HG02943 (cell line): Measurements from ENCODE around the gene PLXNA4.

ENCODE experiments used
- ATAC-seq: cut with Tn5 transposase; IDR thresholded peaks from one replicate; pipeline ENCODE4 v1.9.1; 2021; ENCODE audit warnings: mild to moderate bottlenecking, low read depth, moderate library complexity; ENCODE audit not compliant: unreplicated experiment

PLXNA4 gene

GRCh38 chr7:132345030-132345429 lies 231.2 kb downstream of the PLXNA4 start:
- no peak for ATAC-seq

GRCh38 chr7:132343199-132343598 lies 233.1 kb downstream of the PLXNA4 start:
- ATAC-seq = no peak

DNA sequence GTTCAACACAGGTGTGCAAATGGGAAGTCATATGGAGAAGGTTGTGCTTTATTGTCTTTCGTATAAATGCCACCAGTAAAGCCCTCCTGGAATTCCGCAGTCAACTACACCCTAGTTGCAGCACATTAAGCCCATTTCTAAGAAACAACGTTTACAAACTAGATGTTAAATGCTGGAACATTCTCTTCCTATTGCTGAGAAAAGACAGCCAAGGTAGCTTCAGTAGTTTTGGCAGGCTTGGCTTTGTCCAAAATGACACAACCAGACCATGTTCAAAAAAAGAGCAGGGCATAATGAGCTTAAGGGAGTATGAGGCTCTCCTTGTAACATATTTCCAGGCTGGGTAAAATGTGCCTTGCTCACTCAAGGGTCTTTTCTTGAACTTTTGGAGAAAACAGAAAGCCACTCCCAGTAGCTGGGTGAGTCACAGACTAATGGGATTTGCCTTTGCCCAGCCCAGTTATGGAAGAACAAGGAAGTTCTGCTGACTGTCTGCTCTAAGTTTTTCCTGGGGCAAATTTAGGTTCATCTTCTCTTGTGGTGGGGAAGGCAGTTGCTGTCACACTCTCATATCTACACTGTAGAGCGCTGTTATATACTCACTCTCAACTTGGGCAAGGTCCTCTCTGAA lies 238.7 kb downstream of the PLXNA4 start:
- ATAC-seq = no peak

GRCh38 chr7:132336797-132337196 lies 239.5 kb downstream of the PLXNA4 start:
- ATAC-seq = no peak

- ATAC-seq = no peak
These were observed 243.0 kb downstream of the PLXNA4 start for GRCh38 chr7:132333301-132333700.

GRCh38 chr7:132328760-132329159 lies 247.5 kb downstream of the PLXNA4 start:
- ATAC-seq = no peak

GRCh38 chr7:132328047-132328620 lies 248.1 kb downstream of the PLXNA4 start:
- ATAC-seq = no peak

DNA sequence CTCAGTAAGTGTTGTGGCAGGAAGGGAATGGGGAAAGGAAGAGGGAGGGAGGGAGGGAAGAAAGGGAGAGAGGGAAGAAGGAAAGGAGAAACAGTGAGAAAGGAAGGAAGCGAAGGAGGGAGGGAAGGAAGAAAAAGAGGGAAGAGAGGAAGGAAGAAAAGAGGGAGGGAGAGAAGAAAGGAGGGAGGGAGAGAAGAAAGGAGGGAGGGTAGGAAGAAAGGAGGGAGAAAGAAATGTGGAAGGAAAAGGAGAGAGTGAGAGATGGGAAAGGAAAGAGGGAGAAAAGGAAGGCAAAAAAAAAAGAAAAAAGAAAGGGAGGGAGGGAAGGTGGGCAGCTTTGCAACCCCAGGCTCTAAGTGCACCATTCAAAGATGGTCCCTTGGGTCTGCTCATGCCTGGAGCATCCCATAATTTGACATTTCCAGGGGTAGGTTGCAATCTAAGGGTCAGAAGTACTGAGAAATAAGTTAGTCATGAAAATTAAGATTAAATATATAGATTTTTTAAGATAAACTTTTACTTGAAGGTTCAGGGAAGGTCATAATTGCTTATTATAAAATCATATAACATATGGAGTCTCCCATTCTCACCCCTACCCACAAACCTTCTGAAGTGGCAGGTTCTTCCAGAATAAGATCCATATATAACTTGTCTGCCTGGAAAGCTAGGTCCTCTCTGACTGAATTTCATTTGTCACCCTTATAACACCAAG lies 249.2 kb downstream of the PLXNA4 start:
- ATAC-seq = no peak

DNA sequence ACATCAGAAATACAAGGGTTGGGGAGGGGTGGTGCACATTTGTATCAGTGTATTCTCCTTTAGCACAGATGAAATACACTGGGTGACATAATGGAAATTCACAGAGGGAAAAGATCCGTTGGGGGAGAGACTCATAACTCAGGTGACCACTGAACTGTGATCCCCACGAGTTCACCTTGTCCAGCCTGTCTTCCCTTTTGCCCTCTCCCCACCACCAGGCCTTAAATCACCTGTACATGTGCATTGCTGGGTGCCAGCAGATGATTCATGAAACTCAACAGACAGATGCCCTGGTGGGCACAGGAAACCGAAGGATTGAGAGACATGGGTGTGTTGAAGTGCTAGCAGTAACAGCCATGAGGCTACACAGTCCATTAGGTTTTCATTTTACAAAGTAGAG lies 253.3 kb downstream of the PLXNA4 start:
- no peak for ATAC-seq

GRCh38 chr7:132321387-132321786 lies 254.9 kb downstream of the PLXNA4 start:
- no peak for ATAC-seq

- no peak for ATAC-seq
These were observed 256.8 kb downstream of the PLXNA4 start for GRCh38 chr7:132319481-132319880.

DNA sequence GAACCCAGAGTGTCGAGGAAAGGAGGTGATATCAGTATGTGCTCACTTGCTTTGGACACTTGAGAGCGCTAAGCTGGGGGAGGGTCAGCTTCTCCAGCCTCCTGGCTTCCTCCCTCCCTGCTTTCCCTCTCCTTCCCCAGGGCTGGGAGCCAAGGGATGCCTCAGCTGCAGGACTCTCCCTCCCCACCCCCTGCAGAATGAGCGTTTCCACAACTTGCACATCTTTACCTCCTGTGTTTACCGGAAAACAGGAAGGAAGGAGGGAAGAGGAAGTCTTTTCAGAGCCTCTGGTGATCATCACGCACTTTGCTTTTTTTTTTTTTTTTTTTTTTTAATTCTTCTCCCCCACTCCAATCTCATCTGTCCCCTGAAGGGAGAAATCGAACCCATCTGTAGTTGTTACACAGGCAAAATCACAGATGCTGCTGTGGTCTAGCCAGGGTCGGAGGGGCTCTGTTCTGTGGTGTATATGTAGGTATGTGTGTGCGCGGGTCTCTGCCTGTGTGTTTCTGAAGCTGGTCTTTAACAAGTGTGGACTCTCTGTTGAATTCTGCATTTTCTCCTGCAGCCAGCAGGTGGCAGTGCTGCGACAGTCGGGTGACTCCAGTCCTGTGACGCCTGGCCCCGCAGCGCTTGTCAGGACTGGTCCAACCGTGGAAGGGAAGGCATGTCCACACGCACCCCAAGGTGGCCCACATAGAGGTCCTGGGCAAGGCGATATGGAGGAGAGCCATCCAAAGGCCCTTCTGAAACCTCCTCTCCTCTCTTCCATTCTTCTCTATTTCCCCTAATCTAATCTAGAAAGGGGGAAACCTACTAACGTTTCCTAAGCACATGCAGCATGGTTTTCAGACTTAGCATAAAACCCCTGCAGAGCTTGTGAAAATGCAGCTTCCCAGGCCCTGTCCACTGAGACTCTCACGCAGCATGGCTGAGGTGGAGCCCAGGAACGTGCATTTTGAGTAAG lies 257.6 kb downstream of the PLXNA4 start:
- ATAC-seq = peak; percentile 90

- no peak for ATAC-seq
These were observed 258.4 kb downstream of the PLXNA4 start for GRCh38 chr7:132317701-132318351.

- ATAC-seq = no peak
These were observed 263.7 kb downstream of the PLXNA4 start for GRCh38 chr7:132312531-132313055.

DNA sequence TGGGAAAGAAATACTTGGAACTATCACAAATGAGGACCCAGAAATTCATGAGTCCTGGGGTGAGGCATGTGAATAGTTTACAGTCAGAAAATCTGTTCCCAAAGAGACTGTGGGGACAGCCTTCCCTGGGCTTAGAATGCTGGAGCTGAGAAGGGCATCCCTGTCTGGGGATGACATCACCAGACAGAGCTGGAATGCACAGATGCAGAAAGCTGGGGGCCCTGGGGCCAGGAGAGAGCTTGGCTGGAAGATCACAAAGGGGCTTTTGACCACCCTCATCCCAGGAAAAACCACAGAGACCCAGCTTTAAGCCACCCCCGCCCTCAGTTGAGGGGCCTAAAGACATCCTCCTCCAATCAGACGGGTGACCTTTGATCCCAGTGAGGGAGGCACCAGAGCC lies 264.5 kb downstream of the PLXNA4 start:
- no peak for ATAC-seq

- ATAC-seq = no peak
These were observed 267.0 kb downstream of the PLXNA4 start for GRCh38 chr7:132309102-132309805.

GRCh38 chr7:132307465-132307864 lies 268.8 kb downstream of the PLXNA4 start:
- no peak for ATAC-seq

DNA sequence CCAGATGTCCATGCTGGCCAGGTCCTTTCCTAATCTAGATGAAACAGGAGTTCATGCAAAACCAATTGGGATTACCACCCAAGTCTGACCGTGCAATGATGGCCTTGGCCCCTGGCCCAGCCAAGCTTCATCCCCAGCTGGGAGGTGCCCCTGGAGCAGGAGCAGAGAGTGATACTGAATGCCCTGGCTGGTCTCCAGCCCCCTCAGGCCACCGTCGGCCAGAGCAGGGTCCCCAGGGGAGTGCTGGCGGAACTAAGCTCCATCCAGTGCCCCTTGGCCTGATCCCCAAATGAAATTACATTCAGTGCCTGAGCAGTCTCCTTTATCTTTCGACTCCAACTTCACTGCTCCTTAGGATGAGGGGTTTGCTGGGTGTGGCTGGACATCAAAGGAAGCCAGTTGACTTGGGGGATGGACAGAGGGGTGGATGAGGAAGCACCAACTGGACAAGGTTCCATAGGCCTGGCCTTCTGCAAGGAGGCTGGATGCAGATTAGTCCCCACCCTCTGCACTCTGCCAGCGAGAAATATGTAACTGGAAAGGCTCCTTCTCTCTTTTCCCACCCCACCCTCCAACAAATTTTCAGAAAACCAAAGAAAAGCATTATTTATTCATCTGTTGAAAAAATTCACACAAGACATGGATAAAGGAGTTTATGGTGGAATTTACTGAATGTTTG lies 275.5 kb downstream of the PLXNA4 start:
- no peak for ATAC-seq

GRCh38 chr7:132298790-132299189 lies 277.5 kb downstream of the PLXNA4 start:
- ATAC-seq = no peak
